Measurements from ENCODE around the gene INPP5E. TPM values are rescaled to one million over a fixed set of nuclear protein-coding genes. Genes with fewer than 3 reads are reported as not detected.
"Not testable (repeated sequence)": the region's sequence is repeated elsewhere in the genome, so short reads cannot be mapped to it uniquely, and the experiment has no call there.

Gene INPP5E
- total and polyA plus RNA-seq, 12 donors, result 2.3 to 27.1 (median 10.5) TPM

DNA sequence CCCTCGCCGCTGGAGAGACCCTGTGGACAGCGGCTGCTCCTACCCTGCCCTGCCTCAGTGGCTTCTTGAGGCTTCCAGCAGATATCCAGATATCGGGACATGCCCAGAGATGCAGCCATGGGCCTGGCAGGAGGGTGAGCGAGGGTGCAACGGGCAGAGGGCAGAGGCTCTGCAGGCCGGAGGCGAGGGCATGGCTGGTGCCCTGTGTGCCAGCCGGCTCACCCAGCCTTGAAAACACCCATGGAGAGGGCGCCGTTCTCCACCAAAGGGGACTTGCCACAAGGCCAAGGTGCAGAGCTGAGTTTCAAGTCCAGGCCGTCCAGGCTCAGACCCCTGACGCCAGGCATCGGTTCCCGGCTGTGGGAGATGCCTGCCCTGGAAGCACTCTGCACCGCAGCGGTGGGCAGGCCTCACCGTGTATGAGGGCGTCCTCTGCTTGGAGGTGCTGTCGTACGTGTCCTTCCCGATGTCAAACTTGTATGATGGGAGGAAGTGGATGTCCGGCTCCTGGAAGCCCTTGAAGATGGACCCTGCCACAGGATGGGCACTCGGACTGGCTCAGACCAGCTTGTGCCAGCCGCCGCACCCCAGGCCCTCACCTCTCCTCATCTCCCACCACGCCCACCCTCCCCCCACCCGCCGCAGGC is 8.9 kb downstream of the INPP5E start:
- DNase-seq, result no peak
- TF ChIP-seq, protein P1, sequence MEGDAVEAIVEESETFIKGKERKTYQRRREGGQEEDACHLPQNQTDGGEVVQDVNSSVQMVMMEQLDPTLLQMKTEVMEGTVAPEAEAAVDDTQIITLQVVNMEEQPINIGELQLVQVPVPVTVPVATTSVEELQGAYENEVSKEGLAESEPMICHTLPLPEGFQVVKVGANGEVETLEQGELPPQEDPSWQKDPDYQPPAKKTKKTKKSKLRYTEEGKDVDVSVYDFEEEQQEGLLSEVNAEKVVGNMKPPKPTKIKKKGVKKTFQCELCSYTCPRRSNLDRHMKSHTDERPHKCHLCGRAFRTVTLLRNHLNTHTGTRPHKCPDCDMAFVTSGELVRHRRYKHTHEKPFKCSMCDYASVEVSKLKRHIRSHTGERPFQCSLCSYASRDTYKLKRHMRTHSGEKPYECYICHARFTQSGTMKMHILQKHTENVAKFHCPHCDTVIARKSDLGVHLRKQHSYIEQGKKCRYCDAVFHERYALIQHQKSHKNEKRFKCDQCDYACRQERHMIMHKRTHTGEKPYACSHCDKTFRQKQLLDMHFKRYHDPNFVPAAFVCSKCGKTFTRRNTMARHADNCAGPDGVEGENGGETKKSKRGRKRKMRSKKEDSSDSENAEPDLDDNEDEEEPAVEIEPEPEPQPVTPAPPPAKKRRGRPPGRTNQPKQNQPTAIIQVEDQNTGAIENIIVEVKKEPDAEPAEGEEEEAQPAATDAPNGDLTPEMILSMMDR (IDR thresholded peaks at IDR 0.05), result no peak
- no peak for TF ChIP-seq POLR2A (IDR thresholded peaks at IDR 0.05)
- Histone ChIP-seq H3K27me3 (no peaks in the 10 kb centered on the region), H3K9me3 (replicated peaks in 1 of 3) (no peaks in the 10 kb centered on the region), H3K36me3 (replicated peaks in 1 of 2) (peaks cover 0 to 28% of the 10 kb centered on the region in 2 donors), H3K4me1 (replicated peaks in 1 of 2) (no peaks in the 10 kb centered on the region), H3K27ac (no peak overlapping the region), H3K4me3 (no peak overlapping the region)
- intact Hi-C loops (cut with DNase I), result loop anchor here in 1 of 2 donors (2.0 kb wide), 1 partner anchor 28 kb away; no protein-coding TSS in a partner anchor
- WGBS, 4 donors, result 90 to 95% (median 93%) methylated on average over 7 to 29 of the region's 29 CpGs

DNA sequence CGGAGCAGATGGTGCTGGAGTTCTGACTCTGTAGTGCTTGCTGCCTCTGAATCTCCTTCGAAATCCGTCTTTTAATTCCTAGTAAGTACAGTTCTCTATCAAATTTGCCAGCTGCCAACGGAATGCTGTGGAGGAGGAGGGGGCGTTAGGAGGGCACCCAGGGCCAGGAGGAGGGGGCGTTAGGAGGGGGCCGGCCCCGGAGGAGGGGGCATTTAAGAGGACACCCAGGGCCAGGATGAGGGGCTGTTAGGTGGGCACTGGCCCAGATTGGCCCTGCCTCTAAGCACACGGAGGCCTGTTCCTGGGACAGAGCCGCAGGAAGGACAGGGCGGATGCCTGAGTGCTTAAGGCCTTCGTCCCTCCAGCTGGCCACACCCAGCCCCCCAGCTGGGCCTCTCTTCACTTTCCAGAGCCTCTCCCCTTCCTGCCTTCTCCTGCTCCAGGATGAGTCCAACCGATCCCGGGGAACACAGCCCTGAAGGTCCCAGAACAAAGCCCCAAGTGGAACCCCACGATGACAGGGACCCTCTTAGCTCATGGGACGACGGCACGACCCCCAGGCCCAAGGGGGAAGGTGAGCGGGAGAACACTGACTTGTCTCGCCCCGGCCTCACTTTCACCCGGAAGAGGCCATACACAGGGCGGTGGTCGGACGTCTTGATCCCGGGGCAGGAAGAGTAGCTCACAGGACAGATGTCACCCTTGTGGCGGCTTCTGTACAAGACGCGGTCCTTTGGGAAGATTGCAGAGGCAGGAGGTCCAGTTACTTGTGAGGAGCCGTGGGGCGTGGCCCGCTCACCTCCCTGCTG is 9.8 kb downstream of the INPP5E start:
- no peak overlapping the region for H3K27ac ChIP-seq
- no peaks in the 10 kb centered on the region for H3K4me1 ChIP-seq (replicated peaks in 1 of 2)
- 85 to 92% (median 88%) methylated on average over 10 to 32 of the region's 32 CpGs for WGBS, 4 donors
- H3K9me3 ChIP-seq (replicated peaks in 1 of 3), result no peaks in the 10 kb centered on the region
- H3K4me3 ChIP-seq, result no peak overlapping the region
- no peak for DNase-seq
- intact Hi-C loops (cut with DNase I), result loop anchor here in 1 of 2 donors (2.0 kb wide), 1 partner anchor 29 kb away; no protein-coding TSS in a partner anchor
- H3K27me3 ChIP-seq, result no peaks in the 10 kb centered on the region
- TF ChIP-seq, protein P1 (IDR thresholded peaks at IDR 0.05), result no peak
- TF ChIP-seq POLR2A (IDR thresholded peaks at IDR 0.05), result no peak
- peaks cover 0 to 28% of the 10 kb centered on the region in 2 donors for H3K36me3 ChIP-seq (replicated peaks in 1 of 2)

DNA sequence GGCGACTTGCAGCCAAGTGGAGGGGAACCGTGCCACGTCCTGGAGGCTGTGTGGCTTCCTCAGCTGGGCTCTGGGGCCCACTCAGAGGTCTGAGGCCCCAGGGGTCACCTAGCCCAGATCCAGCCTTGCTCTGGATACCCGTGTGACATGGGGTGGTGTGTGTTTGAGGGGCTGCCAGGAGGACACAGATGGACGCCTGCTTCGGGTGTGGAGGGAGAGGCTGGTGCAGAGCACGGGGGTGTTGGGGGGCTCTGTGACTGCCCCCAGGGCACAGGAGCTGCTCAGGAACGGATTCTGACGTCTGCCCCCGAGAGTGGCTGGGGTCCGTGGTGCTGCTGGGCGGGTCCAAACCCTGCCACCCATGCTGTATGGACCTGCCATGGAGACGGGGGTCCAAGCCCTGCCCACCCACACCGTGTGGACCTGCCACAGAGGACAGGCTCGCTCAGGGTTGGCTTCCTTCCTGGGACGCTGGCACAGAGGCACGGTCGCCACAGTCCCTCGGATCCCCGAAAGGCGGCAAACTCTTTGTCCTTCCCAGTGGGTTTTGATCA is 10.5 kb downstream of the INPP5E start:
- Histone ChIP-seq H3K4me1 (replicated peaks in 1 of 2) (no peaks in the 10 kb centered on the region), H3K27ac (no peak overlapping the region), H3K9me3 (replicated peaks in 1 of 3) (no peaks in the 10 kb centered on the region), H3K27me3 (no peaks in the 10 kb centered on the region), H3K4me3 (no peak overlapping the region), H3K36me3 (replicated peaks in 1 of 2) (peaks cover 0 to 34% of the 10 kb centered on the region in 2 donors)
- no peak for TF ChIP-seq POLR2A (IDR thresholded peaks at IDR 0.05)
- TF ChIP-seq, protein P1 (IDR thresholded peaks at IDR 0.05), result no peak
- no peak for DNase-seq
- WGBS, 4 donors, result 86 to 100% (median 91%) methylated on average over 3 to 21 of the region's 21 CpGs
- intact Hi-C loops (cut with DNase I), result no loop called here

- WGBS, 4 donors, result 88 to 92% (median 90%) methylated on average over 12 of the region's 12 CpGs
- H3K4me1 ChIP-seq (replicated peaks in 1 of 2), result no peaks in the 10 kb centered on the region
Observed at GRCh38 chr9:136426787-136427186, 12.9 kb downstream of the INPP5E start.

DNA sequence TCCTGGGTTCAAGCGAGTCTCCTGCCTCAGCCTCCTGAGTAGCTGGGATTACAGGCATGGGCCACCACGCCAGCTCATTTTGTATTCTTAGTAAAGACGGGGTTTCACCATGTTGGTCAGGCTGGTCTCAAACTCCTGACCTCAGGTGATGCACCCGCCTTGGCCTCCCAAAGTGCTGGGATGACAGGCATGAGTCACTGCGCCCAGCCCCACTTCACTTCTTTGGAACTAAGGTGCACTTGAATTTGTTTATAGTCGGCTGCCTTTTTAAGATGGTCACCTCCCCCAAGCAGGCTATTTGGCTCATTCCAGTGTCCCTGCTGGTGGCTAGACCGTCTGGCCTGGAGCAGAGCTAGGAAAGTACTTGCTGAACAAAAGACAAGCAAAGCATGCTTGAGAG is 14.3 kb downstream of the INPP5E start:
- WGBS, 4 donors, result 71 to 87% (median 80%) methylated on average over 4 to 7 of the region's 7 CpGs
- DNase-seq; H3K9me3 ChIP-seq (replicated peaks in 1 of 3); H3K27ac ChIP-seq; H3K4me1 ChIP-seq (replicated peaks in 1 of 2); H3K4me3 ChIP-seq; intact Hi-C loops (cut with DNase I); H3K27me3 ChIP-seq: not testable (repeated sequence)
- peaks cover 0 to 45% of the 10 kb centered on the region in 2 donors for H3K36me3 ChIP-seq (replicated peaks in 1 of 2)

More at GRCh38 chr9:136426787-136427186, 12.9 kb downstream of the INPP5E start:
- intact Hi-C loops (cut with DNase I), result no loop called here
- no peak for TF ChIP-seq POLR2A (IDR thresholded peaks at IDR 0.05)
- TF ChIP-seq, protein P1 (IDR thresholded peaks at IDR 0.05), result no peak
- Histone ChIP-seq H3K27me3 (no peaks in the 10 kb centered on the region), H3K36me3 (replicated peaks in 1 of 2) (peaks cover 0 to 35% of the 10 kb centered on the region in 2 donors), H3K27ac (no peak overlapping the region), H3K4me3 (no peak overlapping the region), H3K9me3 (replicated peaks in 1 of 3) (no peaks in the 10 kb centered on the region)
- DNase-seq, result no peak

Data from adrenal gland (tissue), 12 donors.